Stomach (tissue), 9 donors: ENCODE data around the gene AKNA. TPM values are rescaled to one million over a fixed set of nuclear protein-coding genes. Genes with fewer than 3 reads are reported as not detected.
A peak's percentile ranks its signal among the peaks of the same experiment; 100 is the strongest.

Experiments
- DNase-seq, 2 donors: peaks; one replicate each; pipeline versions ENCODE4 v3.0.0 to v3.0.0-alpha.2; 2013 to 2019
- H3K27ac ChIP-seq, 5 donors: fragments of 200-600 bp in 4 of 5; sonication (generic) in 4 of 5; one replicate each; pipeline ENCODE4 v1.5.1; 2013 to 2019; ENCODE audit warnings: mild to moderate bottlenecking in 1 of 5, moderate library complexity in 1 of 5
- H3K27me3 ChIP-seq, 3 donors: fragments of 200-600 bp; sonication (generic); one replicate each; pipeline ENCODE4 v1.5.1; 2017 to 2019; ENCODE audit warnings: mixed run types in 1 of 3
- H3K36me3 ChIP-seq, 4 donors: fragments of 200-600 bp; sonication (generic); 1 replicate in 3 of 4; 2 replicates in 1 of 4; pipeline ENCODE4 v1.5.1; 2016 to 2019
- H3K4me1 ChIP-seq, 4 donors: fragments of 200-600 bp; sonication (generic); one replicate each; pipeline ENCODE4 v1.5.1; 2016 to 2019
- H3K4me3 ChIP-seq, 4 donors: fragments of 200-600 bp; sonication (generic) in 3 of 4; one replicate each; pipeline ENCODE4 v1.5.1; 2016 to 2019; ENCODE audit warnings: mild to moderate bottlenecking in 1 of 4
- H3K9me3 ChIP-seq, 4 donors: fragments of 200-600 bp; sonication (generic); one replicate each; pipeline ENCODE4 v1.5.1; 2016 to 2019
- CTCF ChIP-seq, 7 experiments: fragments of 450-650 bp in 4 of 7; fragments of 200-600 bp in 3 of 7; sonication (generic) in 3 of 7; IDR thresholded peaks; one replicate each; pipeline ENCODE4 v1.5.1; 2016 to 2019; ENCODE audit warnings: antibody characterized with exemption in 7 of 7, control low read depth in 2 of 7, mild to moderate bottlenecking in 1 of 7
- EP300 ChIP-seq: sonication (generic); formaldehyde crosslinking; IDR thresholded peaks from one replicate; pipeline ENCODE4 v1.6.1; 2017; ENCODE audit warnings: antibody characterized with exemption
- POLR2A ChIP-seq, 4 donors: fragments of 450-650 bp; IDR thresholded peaks; one replicate each; pipeline ENCODE4 v1.6.1; 2016; ENCODE audit warnings: antibody characterized with exemption in 4 of 4, control low read depth in 2 of 4, mild to moderate bottlenecking in 1 of 4, moderate library complexity in 1 of 4
- POLR2AphosphoS5 ChIP-seq, 3 donors: sonication (generic); formaldehyde crosslinking; IDR thresholded peaks; one replicate each; pipeline ENCODE4 v1.6.1; 2016; ENCODE audit warnings: antibody characterized with exemption in 3 of 3
- WGBS, 5 donors: extraction: QIAGEN DNeasy Blood & Tissue Kit in 3 of 5; methylation state at CpG; one replicate each; pipeline versions ENCODE4 v1.1.5 to v1.1.7; 2013 to 2018; 5-methylcytosine and 5-hydroxymethylcytosine counted together
- intact Hi-C: fragments of 100-400 bp; cut with DNase I; formaldehyde crosslinking; loops from one replicate; pipeline ENCODE4 v1.15.1; 2023; ENCODE audit warnings: low total_unique reads
- polyA plus RNA-seq, 3 donors: library from polyadenylated mRNA; stranded (reverse); fragments of 200-250 nt; gene quantifications; one replicate each; pipeline ENCODE4 v1.2.3, GENCODE V29; 2013
- total RNA-seq, 5 donors: library from RNA; depleted of rRNA; stranded (reverse); fragments of >200 nt; gene quantifications; one replicate each; pipeline versions ENCODE4 v1.1.0 to v1.2.3, GENCODE V29; 2014 to 2016
- donor health status: healthy with polysubstance abuse.
- donor health status: Bipolar disorder and iron deficiency.
- donor health status: healthy.

The AKNA gene
- total and polyA plus RNA-seq, 8 donors, result 12.2 to 85.8 (median 16.6) TPM

- peak in 1 of 2 donors; percentile 10 for DNase-seq
- H3K9me3 ChIP-seq, result no peaks in the 10 kb centered on the region
- 79 to 91% (median 84%) methylated on average over 5 of the region's 5 CpGs for WGBS, 5 donors
Observed at GRCh38 chr9:114303571-114303970, 84.2 kb downstream of the AKNA start.

GRCh38 chr9:114302727-114303126, 85.1 kb downstream of the AKNA start:
- Histone ChIP-seq H3K4me3 (no peak overlapping the region), H3K36me3 (peaks cover 0 to 31% (median 21%) of the 10 kb centered on the region in 4 donors), H3K9me3 (no peaks in the 10 kb centered on the region), H3K27ac (no peak overlapping the region), H3K4me1 (peaks cover 0 to 8% (median 6%) of the 10 kb centered on the region in 4 donors), H3K27me3 (no peaks in the 10 kb centered on the region)
- TF ChIP-seq POLR2AphosphoS5 (IDR thresholded peaks at IDR 0.05) (no peak), CTCF (IDR thresholded peaks at IDR 0.05) (no peak), POLR2A (IDR thresholded peaks at IDR 0.05) (no peak), EP300 (no peak)
- intact Hi-C loops, result no loop called here
- DNase-seq, result peak; percentile 2 to 7
- WGBS, 5 donors, result 64 to 72% (median 66%) methylated on average over 6 of the region's 6 CpGs

More at GRCh38 chr9:114303571-114303970, 84.2 kb downstream of the AKNA start:
- H3K36me3 ChIP-seq, result peaks cover 0 to 33% (median 24%) of the 10 kb centered on the region in 4 donors
- peaks cover 0 to 8% (median 6%) of the 10 kb centered on the region in 4 donors for H3K4me1 ChIP-seq
- no peak overlapping the region for H3K4me3 ChIP-seq
- no peak overlapping the region for H3K27ac ChIP-seq
- TF ChIP-seq POLR2AphosphoS5 (IDR thresholded peaks at IDR 0.05), result no peak
- intact Hi-C loops, result no loop called here
- no peaks in the 10 kb centered on the region for H3K27me3 ChIP-seq

GRCh38 chr9:114301798-114302565, 85.8 kb downstream of the AKNA start:
- Histone ChIP-seq H3K4me1 (peaks cover 0 to 8% (median 6%) of the 10 kb centered on the region in 4 donors), H3K9me3 (no peaks in the 10 kb centered on the region), H3K36me3 (peaks cover 0 to 24% (median 19%) of the 10 kb centered on the region in 4 donors), H3K27ac (no peak overlapping the region), H3K27me3 (no peaks in the 10 kb centered on the region), H3K4me3 (no peak overlapping the region)
- 83 to 89% (median 84%) methylated on average over 15 of the region's 15 CpGs for WGBS, 5 donors
- DNase-seq, result peak in 1 of 2 donors; percentile 24
- intact Hi-C loops, result no loop called here
- TF ChIP-seq POLR2AphosphoS5 (IDR thresholded peaks at IDR 0.05) (no peak), POLR2A (IDR thresholded peaks at IDR 0.05) (no peak)

GRCh38 chr9:114300846-114301797, 86.7 kb downstream of the AKNA start:
- 91 to 95% (median 94%) methylated on average over 29 to 31 of the region's 31 CpGs for WGBS, 5 donors
- peaks cover 0 to 8% (median 6%) of the 10 kb centered on the region in 4 donors for H3K4me1 ChIP-seq
- intact Hi-C loops, result no loop called here
- peak; percentile 3 to 22 for DNase-seq
- H3K4me3 ChIP-seq, result no peak overlapping the region
- no peak overlapping the region for H3K27ac ChIP-seq
- no peak for TF ChIP-seq POLR2AphosphoS5 (IDR thresholded peaks at IDR 0.05)
- no peak for TF ChIP-seq EP300
- H3K9me3 ChIP-seq, result peaks cover 0 to 5% (median 0%) of the 10 kb centered on the region in 4 donors
- H3K36me3 ChIP-seq, result peaks cover 0 to 28% (median 19%) of the 10 kb centered on the region in 4 donors
- no peaks in the 10 kb centered on the region for H3K27me3 ChIP-seq

- TF ChIP-seq POLR2A (IDR thresholded peaks at IDR 0.05), result no peak
- TF ChIP-seq CTCF (IDR thresholded peaks at IDR 0.05), result no peak
- no peak for TF ChIP-seq POLR2AphosphoS5 (IDR thresholded peaks at IDR 0.05)
- TF ChIP-seq EP300, result no peak
- Histone ChIP-seq H3K4me3 (no peak overlapping the region), H3K4me1 (peaks cover 0 to 1% (median under 1%) of the 10 kb centered on the region in 4 donors), H3K9me3 (peaks cover 0 to 11% (median 2%) of the 10 kb centered on the region in 4 donors), H3K27ac (no peak overlapping the region), H3K36me3 (peaks cover 0 to 35% (median 23%) of the 10 kb centered on the region in 4 donors), H3K27me3 (no peaks in the 10 kb centered on the region)
- DNase-seq, result peak in 1 of 2 donors; percentile 10
- intact Hi-C loops, result no loop called here
- WGBS, 5 donors, result 93 to 99% (median 98%) methylated on average over 4 of the region's 4 CpGs
Observed at GRCh38 chr9:114300153-114300845, 87.5 kb downstream of the AKNA start.
